Fibroblast of lung (primary cell): ENCODE results near the gene STAC2.

ENCODE experiments used
- EZH2 ChIP-seq: IDR thresholded peaks from 2 replicates; pipeline ENCODE4 v1.5.1; 2012; ENCODE audit warnings: low read length, control low read depth, mild to moderate bottlenecking; ENCODE audit errors: missing control alignments
- TF ChIP-seq, protein P1 (sequence below), 2 donors: IDR thresholded peaks in 1 of 2; conservative IDR thresholded peaks in 1 of 2; 1 replicate in 1 of 2; 2 replicates in 1 of 2; pipeline ENCODE4 v1.5.1; 2011 to 2012; ENCODE audit warnings: low read length in 2 of 2, control low read depth in 1 of 2, inconsistent platforms in 1 of 2, low read depth in 1 of 2, mild to moderate bottlenecking in 1 of 2

DNA sequence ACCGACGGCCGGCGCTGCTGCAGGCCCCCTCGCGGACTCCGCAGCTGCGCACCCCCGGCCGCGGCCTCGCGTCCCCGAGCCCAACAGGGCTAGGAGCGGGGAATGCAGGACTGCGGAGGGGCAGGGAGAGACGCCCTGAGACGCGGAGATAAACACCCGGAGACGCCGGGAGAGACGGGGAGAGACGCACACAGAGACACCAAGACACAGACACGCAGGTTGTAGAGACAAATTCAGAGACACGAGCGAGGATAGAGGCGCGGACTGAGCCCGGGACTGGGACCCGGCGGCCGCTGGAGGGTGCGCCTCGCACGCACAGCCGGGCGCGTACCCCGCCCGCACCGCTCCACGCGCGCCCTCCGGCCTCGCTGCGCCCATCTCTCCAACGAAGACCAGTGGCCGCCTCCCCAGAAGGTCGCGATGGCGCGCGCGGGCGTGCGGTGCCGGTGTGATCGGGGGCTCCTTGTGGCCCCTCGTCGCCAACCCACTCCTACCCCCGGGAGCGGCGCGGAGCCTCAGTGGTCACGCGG is 902 bp downstream of the STAC2 start:
- TF ChIP-seq, protein P1, sequence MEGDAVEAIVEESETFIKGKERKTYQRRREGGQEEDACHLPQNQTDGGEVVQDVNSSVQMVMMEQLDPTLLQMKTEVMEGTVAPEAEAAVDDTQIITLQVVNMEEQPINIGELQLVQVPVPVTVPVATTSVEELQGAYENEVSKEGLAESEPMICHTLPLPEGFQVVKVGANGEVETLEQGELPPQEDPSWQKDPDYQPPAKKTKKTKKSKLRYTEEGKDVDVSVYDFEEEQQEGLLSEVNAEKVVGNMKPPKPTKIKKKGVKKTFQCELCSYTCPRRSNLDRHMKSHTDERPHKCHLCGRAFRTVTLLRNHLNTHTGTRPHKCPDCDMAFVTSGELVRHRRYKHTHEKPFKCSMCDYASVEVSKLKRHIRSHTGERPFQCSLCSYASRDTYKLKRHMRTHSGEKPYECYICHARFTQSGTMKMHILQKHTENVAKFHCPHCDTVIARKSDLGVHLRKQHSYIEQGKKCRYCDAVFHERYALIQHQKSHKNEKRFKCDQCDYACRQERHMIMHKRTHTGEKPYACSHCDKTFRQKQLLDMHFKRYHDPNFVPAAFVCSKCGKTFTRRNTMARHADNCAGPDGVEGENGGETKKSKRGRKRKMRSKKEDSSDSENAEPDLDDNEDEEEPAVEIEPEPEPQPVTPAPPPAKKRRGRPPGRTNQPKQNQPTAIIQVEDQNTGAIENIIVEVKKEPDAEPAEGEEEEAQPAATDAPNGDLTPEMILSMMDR (conservative IDR thresholded peaks at IDR 0.05 in 1 of 2, IDR thresholded peaks at IDR 0.05 in 1 of 2; ENCODE audit: low read depth in 1 of 2, low read length in 2 of 2), result no peak
- TF ChIP-seq EZH2, result peak; percentile 76
